ENCODE measurements around the gene INSC.

Gene INSC

GRCh38 chr11:15108592-15109130 lies 6.1 kb upstream of the INSC start:
- DNase-seq (ENCODE audit: low read depth in 2 of 2): no peak

- no peak for DNase-seq (ENCODE audit: low read depth in 2 of 2)
Measured at GRCh38 chr11:15109602-15110001, 5.1 kb upstream of the INSC start.

GRCh38 chr11:15111215-15111614 lies 3.5 kb upstream of the INSC start:
- DNase-seq (ENCODE audit: low read depth in 2 of 2): no peak

- no peak for DNase-seq (ENCODE audit: low read depth in 2 of 2)
Measured at GRCh38 chr11:15112131-15112541, 2.6 kb upstream of the INSC start.

GRCh38 chr11:15113381-15113780 lies 1.3 kb upstream of the INSC start:
- no peak for DNase-seq (ENCODE audit: low read depth in 2 of 2)

GRCh38 chr11:15115686-15116085 lies 963 bp downstream of the INSC start:
- DNase-seq (ENCODE audit: low read depth in 2 of 2): no peak

- DNase-seq (ENCODE audit: low read depth in 2 of 2): no peak
Measured at GRCh38 chr11:15117751-15118150, 3.0 kb downstream of the INSC start.

GRCh38 chr11:15118431-15118830 lies 3.7 kb downstream of the INSC start:
- DNase-seq (ENCODE audit: low read depth in 2 of 2): no peak

GRCh38 chr11:15119352-15119751 lies 4.6 kb downstream of the INSC start:
- DNase-seq (ENCODE audit: low read depth in 2 of 2): no peak

- DNase-seq (ENCODE audit: low read depth in 2 of 2): no peak
Measured at GRCh38 chr11:15119826-15120225, 5.1 kb downstream of the INSC start.

GRCh38 chr11:15123849-15124248 lies 9.1 kb downstream of the INSC start:
- no peak for DNase-seq (ENCODE audit: low read depth in 2 of 2)

- DNase-seq (ENCODE audit: low read depth in 2 of 2): no peak
Measured at GRCh38 chr11:15124528-15124927, 9.8 kb downstream of the INSC start.

GRCh38 chr11:15127341-15127740 lies 12.6 kb downstream of the INSC start:
- no peak for DNase-seq (ENCODE audit: low read depth in 2 of 2)

GRCh38 chr11:15128621-15129020 lies 13.9 kb downstream of the INSC start:
- DNase-seq (ENCODE audit: low read depth in 2 of 2): no peak

GRCh38 chr11:15136166-15136565 lies 21.4 kb downstream of the INSC start:
- no peak for DNase-seq (ENCODE audit: low read depth in 2 of 2)

- DNase-seq (ENCODE audit: low read depth in 2 of 2): no peak
Measured at GRCh38 chr11:15139096-15139770, 24.5 kb downstream of the INSC start.

- DNase-seq (ENCODE audit: low read depth in 2 of 2): no peak
Measured at GRCh38 chr11:15139958-15140659, 25.4 kb downstream of the INSC start.

- no peak for DNase-seq (ENCODE audit: low read depth in 2 of 2)
Measured at GRCh38 chr11:15141381-15141780, 26.7 kb downstream of the INSC start.

GRCh38 chr11:15142838-15143237 lies 28.1 kb downstream of the INSC start:
- no peak for DNase-seq (ENCODE audit: low read depth in 2 of 2)

GRCh38 chr11:15143855-15144254 lies 29.1 kb downstream of the INSC start:
- no peak for DNase-seq (ENCODE audit: low read depth in 2 of 2)

- DNase-seq (ENCODE audit: low read depth in 2 of 2): no peak
Measured at GRCh38 chr11:15144347-15144746, 29.6 kb downstream of the INSC start.

GRCh38 chr11:15145151-15145550 lies 30.4 kb downstream of the INSC start:
- DNase-seq (ENCODE audit: low read depth in 2 of 2): no peak

GRCh38 chr11:15145615-15146014 lies 30.9 kb downstream of the INSC start:
- DNase-seq (ENCODE audit: low read depth in 2 of 2): no peak

Data from activated CD4-positive, alpha-beta T cell treated with anti-CD3 and anti-CD28 coated beads for 24 hours (primary cell).